PFSK-1 (cell line): Measurements from ENCODE around the gene KRTAP9-6.

Source experiments
- SIN3A ChIP-seq: IDR thresholded peaks from 2 replicates; pipeline ENCODE4 v1.6.1; 2012; ENCODE audit warnings: mild to moderate bottlenecking, low read length, moderate library complexity, borderline replicate concordance; ENCODE audit not compliant: insufficient read depth
- TAF1 ChIP-seq: IDR thresholded peaks from 2 replicates; pipeline ENCODE4 v1.6.1; 2012; ENCODE audit warnings: low read length, control low read depth, borderline replicate concordance; ENCODE audit not compliant: insufficient read depth
- TF ChIP-seq, protein P1 (sequence below), 2 experiments: IDR thresholded peaks; 2 replicates each; pipeline versions ENCODE4 v1.6.1 to v1.8.0; 2011 to 2012; ENCODE audit warnings: low read depth in 2 of 2, low read length in 2 of 2, control low read depth in 1 of 2, inconsistent platforms in 1 of 2, mild to moderate bottlenecking in 1 of 2, moderate library complexity in 1 of 2; ENCODE audit not compliant: insufficient read depth in 1 of 2

- TF ChIP-seq TAF1 (no peak), SIN3A (no peak)
- TF ChIP-seq, protein P1, sequence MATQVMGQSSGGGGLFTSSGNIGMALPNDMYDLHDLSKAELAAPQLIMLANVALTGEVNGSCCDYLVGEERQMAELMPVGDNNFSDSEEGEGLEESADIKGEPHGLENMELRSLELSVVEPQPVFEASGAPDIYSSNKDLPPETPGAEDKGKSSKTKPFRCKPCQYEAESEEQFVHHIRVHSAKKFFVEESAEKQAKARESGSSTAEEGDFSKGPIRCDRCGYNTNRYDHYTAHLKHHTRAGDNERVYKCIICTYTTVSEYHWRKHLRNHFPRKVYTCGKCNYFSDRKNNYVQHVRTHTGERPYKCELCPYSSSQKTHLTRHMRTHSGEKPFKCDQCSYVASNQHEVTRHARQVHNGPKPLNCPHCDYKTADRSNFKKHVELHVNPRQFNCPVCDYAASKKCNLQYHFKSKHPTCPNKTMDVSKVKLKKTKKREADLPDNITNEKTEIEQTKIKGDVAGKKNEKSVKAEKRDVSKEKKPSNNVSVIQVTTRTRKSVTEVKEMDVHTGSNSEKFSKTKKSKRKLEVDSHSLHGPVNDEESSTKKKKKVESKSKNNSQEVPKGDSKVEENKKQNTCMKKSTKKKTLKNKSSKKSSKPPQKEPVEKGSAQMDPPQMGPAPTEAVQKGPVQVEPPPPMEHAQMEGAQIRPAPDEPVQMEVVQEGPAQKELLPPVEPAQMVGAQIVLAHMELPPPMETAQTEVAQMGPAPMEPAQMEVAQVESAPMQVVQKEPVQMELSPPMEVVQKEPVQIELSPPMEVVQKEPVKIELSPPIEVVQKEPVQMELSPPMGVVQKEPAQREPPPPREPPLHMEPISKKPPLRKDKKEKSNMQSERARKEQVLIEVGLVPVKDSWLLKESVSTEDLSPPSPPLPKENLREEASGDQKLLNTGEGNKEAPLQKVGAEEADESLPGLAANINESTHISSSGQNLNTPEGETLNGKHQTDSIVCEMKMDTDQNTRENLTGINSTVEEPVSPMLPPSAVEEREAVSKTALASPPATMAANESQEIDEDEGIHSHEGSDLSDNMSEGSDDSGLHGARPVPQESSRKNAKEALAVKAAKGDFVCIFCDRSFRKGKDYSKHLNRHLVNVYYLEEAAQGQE (IDR thresholded peaks at IDR 0.05; ENCODE audit: insufficient read depth in 1 of 2, low read depth in 2 of 2, low read length in 2 of 2), result no peak
Measured at GRCh38 chr17:41265078-41265477, at the start of gene KRTAP9-6.
